H1 (cell line): ENCODE data around the gene GRIN2B. TPM values are rescaled to one million over a fixed set of nuclear protein-coding genes. Genes with fewer than 3 reads are reported as not detected.

Experiments used
- CTCF ChIA-PET: fragments of 300-600 bp; sonication (Branson Sonifier 250); formaldehyde crosslinking; loops from one replicate; lab custom pipeline; 2021; ENCODE audit not compliant: partially characterized antibody; lab: Charles Lee
- POLR2A ChIA-PET: fragments of 300-600 bp; sonication (Branson Sonifier 250); formaldehyde crosslinking; loops from one replicate; lab custom pipeline; 2021; ENCODE audit warnings: inconsistent platforms; ENCODE audit not compliant: partially characterized antibody; lab: Charles Lee
- DNase-seq, 2 experiments: peaks; one replicate each; pipeline versions ENCODE4 v3.0.0 to v3.0.0-alpha.2; 2010 to 2022; ENCODE audit warnings: low spot score in 2 of 2, low read depth in 1 of 2, mixed read lengths in 1 of 2
- FAIRE-seq: peaks from 2 replicates; lab custom pipeline; 2011; peaks lifted over from hg19 to GRCh38; lab: Jason Lieb, UNC
- H2AFZ ChIP-seq: 2 replicates; pipeline ENCODE4 v1.8.1; 2012; ENCODE audit warnings: low read length, inconsistent platforms
- H2AK5ac ChIP-seq: 2 replicates; pipeline ENCODE4 v1.6.1; 2013; ENCODE audit warnings: low read depth, low read length
- H2BK120ac ChIP-seq: replicated peaks from 2 replicates; pipeline ENCODE3; 2013; ENCODE audit warnings: low read depth, low read length, inconsistent platforms
- H2BK12ac ChIP-seq: 2 replicates; pipeline ENCODE4 v1.6.1; 2013; ENCODE audit warnings: low read depth, low read length
- H2BK15ac ChIP-seq: 2 replicates; pipeline ENCODE4 v1.6.1; 2013; ENCODE audit warnings: low read length
- H2BK20ac ChIP-seq: 2 replicates; pipeline ENCODE4 v1.6.1; 2013; ENCODE audit warnings: low read length
- H2BK5ac ChIP-seq: 2 replicates; pipeline ENCODE4 v1.6.1; 2013; ENCODE audit warnings: low read depth, low read length
- H3K14ac ChIP-seq: 2 replicates; pipeline ENCODE4 v1.6.1; 2013; ENCODE audit warnings: inconsistent platforms; ENCODE audit not compliant: insufficient read length
- H3K18ac ChIP-seq: 2 replicates; pipeline ENCODE4 v1.6.1; 2013; ENCODE audit warnings: low read length; ENCODE audit errors: extremely low read depth
- H3K23ac ChIP-seq: 2 replicates; pipeline ENCODE4 v1.6.1; 2013; ENCODE audit warnings: inconsistent platforms; ENCODE audit not compliant: insufficient read length
- H3K23me2 ChIP-seq: 2 replicates; pipeline ENCODE4 v1.6.1; 2013; ENCODE audit warnings: low read depth, low read length
- H3K27ac ChIP-seq: 2 replicates; pipeline ENCODE4 v1.6.1; 2011; ENCODE audit warnings: low read depth, low read length, inconsistent platforms
- H3K27me3 ChIP-seq, 4 experiments: replicated peaks in 1 of 4; 1 replicate in 1 of 4; 2 replicates in 3 of 4; pipeline versions ENCODE4 v1.6.1 to v1.8.1; 2011 to 2013; ENCODE audit warnings: low read length in 3 of 4, mild to moderate bottlenecking in 3 of 4, inconsistent platforms in 2 of 4, mixed read lengths in 2 of 4, moderate library complexity in 1 of 4; ENCODE audit not compliant: control insufficient read depth in 3 of 4, insufficient read depth in 3 of 4; ENCODE audit errors: extremely low read depth in 1 of 4
- H3K36me3 ChIP-seq, 4 experiments: 2 replicates each; pipeline versions ENCODE4 v1.6.1 to v1.8.1; 2011 to 2013; ENCODE audit warnings: mild to moderate bottlenecking in 4 of 4, low read length in 3 of 4, moderate library complexity in 2 of 4, control low read depth in 1 of 4, inconsistent platforms in 1 of 4; ENCODE audit not compliant: insufficient read depth in 4 of 4, control insufficient read depth in 2 of 4
- H3K4ac ChIP-seq: replicated peaks from 2 replicates; pipeline ENCODE3; 2013; ENCODE audit warnings: low read length, low read depth, mixed read lengths, inconsistent platforms; ENCODE audit not compliant: insufficient read length
- H3K4me1 ChIP-seq, 4 experiments: replicated peaks in 1 of 4; 1 replicate in 1 of 4; 2 replicates in 3 of 4; pipeline versions ENCODE4 v1.6.1 to v1.8.1; 2011 to 2013; ENCODE audit warnings: low read length in 3 of 4, inconsistent platforms in 2 of 4, mixed read lengths in 1 of 4; ENCODE audit not compliant: insufficient read depth in 4 of 4, control insufficient read depth in 3 of 4
- H3K4me2 ChIP-seq, 2 experiments: 2 replicates each; pipeline versions ENCODE4 v1.6.1 to v1.8.1; 2011 to 2013; ENCODE audit warnings: low read depth in 2 of 2, low read length in 2 of 2, control low read depth in 1 of 2, inconsistent platforms in 1 of 2, mild to moderate bottlenecking in 1 of 2; ENCODE audit not compliant: insufficient read depth in 1 of 2
- H3K4me3 ChIP-seq, 4 experiments: fragments of 200-600, 300-600 bp in 1 of 4; sonication (generic), shearing (Covaris generic), sonication (Bioruptor Twin) in 1 of 4; 2 replicates each; pipeline versions ENCODE4 v1.5.1 to v1.8.1; 2011 to 2016; ENCODE audit warnings: low read length in 4 of 4, low read depth in 3 of 4, control low read depth in 2 of 4, inconsistent platforms in 2 of 4, mild to moderate bottlenecking in 2 of 4, mixed read lengths in 1 of 4, moderate library complexity in 1 of 4; ENCODE audit not compliant: insufficient read depth in 2 of 4; ENCODE audit errors: extremely low read depth in 1 of 4
- H3K56ac ChIP-seq: replicated peaks from 2 replicates; pipeline ENCODE3; 2013; ENCODE audit warnings: low read depth, mild to moderate bottlenecking, mixed read lengths, low read length, inconsistent platforms; ENCODE audit not compliant: insufficient read length
- H3K79me1 ChIP-seq: 2 replicates; pipeline ENCODE4 v1.6.1; 2013; ENCODE audit warnings: low read depth, low read length, control low read depth
- H3K79me2 ChIP-seq, 2 experiments: 2 replicates each; pipeline versions ENCODE4 v1.6.1 to v1.8.1; 2012 to 2013; ENCODE audit warnings: low read length in 2 of 2, mild to moderate bottlenecking in 2 of 2, inconsistent platforms in 1 of 2; ENCODE audit not compliant: insufficient read depth in 2 of 2, control insufficient read depth in 1 of 2
- H3K9ac ChIP-seq, 4 experiments: replicated peaks in 1 of 4; 1 replicate in 1 of 4; 2 replicates in 3 of 4; pipeline versions ENCODE4 v1.6.1 to v1.8.1; 2011 to 2013; ENCODE audit warnings: low read depth in 3 of 4, low read length in 3 of 4, control low read depth in 2 of 4, mild to moderate bottlenecking in 2 of 4, moderate library complexity in 2 of 4, inconsistent platforms in 1 of 4; ENCODE audit errors: extremely low read depth in 1 of 4
- H3K9me3 ChIP-seq, 2 experiments: 2 replicates each; pipeline versions ENCODE4 v1.6.1 to v1.8.1; 2012 to 2013; ENCODE audit warnings: mild to moderate bottlenecking in 2 of 2, moderate library complexity in 2 of 2, control low read depth in 1 of 2, inconsistent platforms in 1 of 2, low read depth in 1 of 2, low read length in 1 of 2, mixed read lengths in 1 of 2; ENCODE audit not compliant: insufficient read depth in 2 of 2
- H4K20me1 ChIP-seq, 2 experiments: replicated peaks in 1 of 2; 2 replicates each; pipeline versions ENCODE3 to v1.8.1; 2011 to 2013; ENCODE audit warnings: inconsistent platforms in 2 of 2, low read length in 2 of 2, mild to moderate bottlenecking in 1 of 2; ENCODE audit not compliant: insufficient read depth in 2 of 2, control insufficient read depth in 1 of 2
- H4K5ac ChIP-seq: 2 replicates; pipeline ENCODE4 v1.6.1; 2013; ENCODE audit warnings: low read length, low read depth, mixed read lengths, inconsistent platforms; ENCODE audit not compliant: insufficient read length
- H4K8ac ChIP-seq: 2 replicates; pipeline ENCODE4 v1.8.0; 2013; ENCODE audit warnings: mild to moderate bottlenecking, moderate library complexity, low read length, inconsistent platforms; ENCODE audit not compliant: insufficient read depth; ENCODE audit errors: extremely low read depth
- H4K91ac ChIP-seq: replicated peaks from 2 replicates; pipeline ENCODE3; 2013; ENCODE audit warnings: low read length, mixed read lengths, inconsistent platforms; ENCODE audit not compliant: insufficient read length
- BACH1 ChIP-seq: IDR thresholded peaks from 2 replicates; pipeline ENCODE4 v1.6.1; 2012; ENCODE audit warnings: low read length, improper control_type of control experiment
- BCL11A ChIP-seq, 2 experiments: IDR thresholded peaks; one replicate each; pipeline ENCODE4 v1.6.1; 2011; ENCODE audit warnings: low read depth in 2 of 2, low read length in 2 of 2, mild to moderate bottlenecking in 2 of 2
- CHD2 ChIP-seq: IDR thresholded peaks from 2 replicates; pipeline ENCODE4 v1.6.1; 2012; ENCODE audit warnings: low read length, improper control_type of control experiment
- CREB1 ChIP-seq: IDR thresholded peaks from 2 replicates; pipeline ENCODE4 v1.6.1; 2012; ENCODE audit warnings: inconsistent platforms
- CTBP2 ChIP-seq: IDR thresholded peaks from 2 replicates; pipeline ENCODE4 v1.7.0; 2011; ENCODE audit warnings: borderline replicate concordance, mild to moderate bottlenecking, moderate library complexity, mixed read lengths, low read length; ENCODE audit not compliant: insufficient read depth, insufficient read length
- FOSL1 ChIP-seq: IDR thresholded peaks from 2 replicates; pipeline ENCODE4 v1.6.1; 2011; ENCODE audit warnings: mild to moderate bottlenecking, low read depth, low read length, moderate library complexity; ENCODE audit not compliant: insufficient read depth
- JUN ChIP-seq: IDR thresholded peaks from 2 replicates; pipeline ENCODE4 v1.6.1; 2011; ENCODE audit warnings: low read depth, mild to moderate bottlenecking, improper control_type of control experiment, low read length
- RAD21 ChIP-seq, 2 experiments: IDR thresholded peaks in 1 of 2; conservative IDR thresholded peaks in 1 of 2; 2 replicates each; pipeline ENCODE4 v1.6.1; 2011; ENCODE audit warnings: low read depth in 2 of 2, low read length in 2 of 2, improper control_type of control experiment in 1 of 2, inconsistent platforms in 1 of 2, mild to moderate bottlenecking in 1 of 2, moderate library complexity in 1 of 2
- RBBP5 ChIP-seq: IDR thresholded peaks from 2 replicates; pipeline ENCODE4 v1.7.1; 2012; ENCODE audit warnings: low read depth, mild to moderate bottlenecking, inconsistent platforms, low read length, moderate library complexity, borderline replicate concordance
- SIN3A ChIP-seq, 2 experiments: IDR thresholded peaks in 1 of 2; conservative IDR thresholded peaks in 1 of 2; 2 replicates each; pipeline ENCODE4 v1.6.1; 2011 to 2012; ENCODE audit warnings: low read length in 2 of 2, improper control_type of control experiment in 1 of 2, low read depth in 1 of 2, mild to moderate bottlenecking in 1 of 2
- SIX5 ChIP-seq: IDR thresholded peaks from 2 replicates; pipeline ENCODE4 v1.6.1; 2011; ENCODE audit warnings: mild to moderate bottlenecking, low read depth, low read length
- SP2 ChIP-seq: IDR thresholded peaks from 2 replicates; pipeline ENCODE4 v1.6.1; 2012; ENCODE audit warnings: mild to moderate bottlenecking, low read length, inconsistent platforms
- SP4 ChIP-seq: IDR thresholded peaks from 2 replicates; pipeline ENCODE4 v1.6.1; 2012; ENCODE audit warnings: low read length, inconsistent platforms
- WGBS, 2 experiments: shearing (Covaris generic) in 1 of 2; methylation state at CpG; one replicate each; pipeline versions ENCODE4 v1.1.6 to v1.1.7; 2013 to 2015; ENCODE audit warnings: low lambda C conversion rate in 2 of 2, mixed read lengths in 2 of 2, inconsistent platforms in 1 of 2, low coverage in 1 of 2, missing lambda C conversion rate in 1 of 2; ENCODE audit not compliant: insufficient replicate concordance in 2 of 2, insufficient coverage in 1 of 2, insufficient read length in 1 of 2; ENCODE audit errors: extremely low coverage in 1 of 2, missing lambda C conversion rate in 1 of 2; 5-methylcytosine and 5-hydroxymethylcytosine counted together
- polyA plus RNA-seq, 7 experiments: library from polyadenylated mRNA; depleted of rRNA in 3 of 7; stranded (reverse) in 5 of 7; unstranded in 2 of 7; fragments of >200 nt in 5 of 7; fragments of 200-250 nt in 2 of 7; gene quantifications; 1 replicate in 5 of 7; 2 replicates in 1 of 7; 4 replicates in 1 of 7; pipeline versions ENCODE4 v1.2.1 to v1.2.3, GENCODE V29; 2011 to 2013; ENCODE audit warnings: missing spikeins in 2 of 7, mixed read lengths in 2 of 7
- total RNA-seq: library from RNA; stranded (reverse); fragmentation: NEBNext Ultra II Directional; extraction: Animal tissue kit (Norgen Biotek cat#: 25700); gene quantifications from 2 replicates; pipeline ENCODE4 v1.2.1, GENCODE V29; 2021

The GRIN2B gene
- total and polyA plus RNA-seq, 2 of the 8 experiments (the other 6 are each of a cell fraction or from before 2014, with no cell fraction given) = 0.68 to 3.2 TPM

DNA sequence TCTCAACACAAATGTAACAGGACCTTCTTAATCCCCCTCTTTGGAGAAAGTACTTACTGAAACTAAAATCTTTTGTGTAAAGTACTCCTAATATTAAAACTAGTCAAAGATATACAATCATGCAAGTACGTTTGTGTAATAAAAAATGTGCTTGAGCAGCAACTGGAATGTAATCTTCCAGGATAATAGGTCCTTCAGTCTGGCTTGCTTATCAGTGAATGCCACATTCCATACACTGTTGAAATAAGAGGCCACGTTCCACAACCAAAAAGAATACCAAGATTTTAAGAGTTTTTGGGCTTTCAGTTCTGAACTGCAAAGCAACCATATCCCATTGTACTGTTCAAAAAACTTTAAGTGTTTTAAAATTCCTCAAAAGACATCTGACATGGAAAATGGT, 26.2 kb upstream of the GRIN2B start:
- Histone ChIP-seq H3K4ac (no peak overlapping the region), H3K27me3 (no peaks in the 10 kb centered on the region), H2BK120ac (no peak overlapping the region), H3K9me3 (no peaks in the 10 kb centered on the region), H3K9ac (no peak overlapping the region), H4K91ac (no peak overlapping the region), H4K20me1 (no peaks in the 10 kb centered on the region), H4K5ac (no peak overlapping the region), H3K23ac (no peak overlapping the region), H2BK15ac (no peak overlapping the region), H3K4me3 (no peak overlapping the region), H4K8ac (no peak overlapping the region), H3K36me3 (no peaks in the 10 kb centered on the region), H2AK5ac (no peak overlapping the region), H3K23me2 (no peaks in the 10 kb centered on the region), H3K56ac (no peak overlapping the region), H3K14ac (no peak overlapping the region), H3K79me1 (no peaks in the 10 kb centered on the region), H3K4me2 (no peak overlapping the region), H2BK20ac (no peak overlapping the region), H2AFZ (no peak overlapping the region), H3K18ac (no peak overlapping the region), H3K4me1 (no peaks in the 10 kb centered on the region), H2BK5ac (no peak overlapping the region), H3K27ac (no peak overlapping the region), H2BK12ac (no peak overlapping the region), H3K79me2 (no peaks in the 10 kb centered on the region)
- ChIA-PET POLR2A (no interaction called here), CTCF (interaction anchor here (0.5 to 1.5 kb wide), 2 partner anchors 25 to 441 kb away, joined by 3 to 4 read pairs; no protein-coding TSS in a partner anchor)
- no peak for DNase-seq
- WGBS, 2 experiments = 96% methylated on average over 2 of the region's 2 CpGs; no CpG with 5 or more reads in 1 of the 2 experiments
- TF ChIP-seq JUN (no peak), CREB1 (no peak), BACH1 (no peak), FOSL1 (no peak), BCL11A (IDR thresholded peaks at IDR 0.05; ENCODE audit: low read depth in 2 of 2, low read length in 2 of 2) (no peak), CHD2 (no peak), SIN3A (conservative IDR thresholded peaks at IDR 0.05 in 1 of 2, IDR thresholded peaks at IDR 0.05 in 1 of 2; ENCODE audit: low read depth in 1 of 2, low read length in 2 of 2) (no peak), RAD21 (IDR thresholded peaks at IDR 0.05 in 1 of 2, conservative IDR thresholded peaks at IDR 0.05 in 1 of 2; ENCODE audit: low read depth in 2 of 2, low read length in 2 of 2) (no peak), SP2 (no peak), SP4 (no peak), SIX5 (no peak), RBBP5 (no peak), CTBP2 (no peak)
- no peak for FAIRE-seq
